HG03095 (cell line): Measurements from ENCODE around the gene KANSL3.
"Not testable (repeated sequence)": the region's sequence is repeated elsewhere in the genome, so short reads cannot be mapped to it uniquely, and the experiment has no call there.

Source experiments
- ATAC-seq: cut with Tn5 transposase; IDR thresholded peaks from one replicate; pipeline ENCODE4 v1.9.1; 2021; ENCODE audit warnings: moderate library complexity; ENCODE audit not compliant: unreplicated experiment

The KANSL3 gene

DNA sequence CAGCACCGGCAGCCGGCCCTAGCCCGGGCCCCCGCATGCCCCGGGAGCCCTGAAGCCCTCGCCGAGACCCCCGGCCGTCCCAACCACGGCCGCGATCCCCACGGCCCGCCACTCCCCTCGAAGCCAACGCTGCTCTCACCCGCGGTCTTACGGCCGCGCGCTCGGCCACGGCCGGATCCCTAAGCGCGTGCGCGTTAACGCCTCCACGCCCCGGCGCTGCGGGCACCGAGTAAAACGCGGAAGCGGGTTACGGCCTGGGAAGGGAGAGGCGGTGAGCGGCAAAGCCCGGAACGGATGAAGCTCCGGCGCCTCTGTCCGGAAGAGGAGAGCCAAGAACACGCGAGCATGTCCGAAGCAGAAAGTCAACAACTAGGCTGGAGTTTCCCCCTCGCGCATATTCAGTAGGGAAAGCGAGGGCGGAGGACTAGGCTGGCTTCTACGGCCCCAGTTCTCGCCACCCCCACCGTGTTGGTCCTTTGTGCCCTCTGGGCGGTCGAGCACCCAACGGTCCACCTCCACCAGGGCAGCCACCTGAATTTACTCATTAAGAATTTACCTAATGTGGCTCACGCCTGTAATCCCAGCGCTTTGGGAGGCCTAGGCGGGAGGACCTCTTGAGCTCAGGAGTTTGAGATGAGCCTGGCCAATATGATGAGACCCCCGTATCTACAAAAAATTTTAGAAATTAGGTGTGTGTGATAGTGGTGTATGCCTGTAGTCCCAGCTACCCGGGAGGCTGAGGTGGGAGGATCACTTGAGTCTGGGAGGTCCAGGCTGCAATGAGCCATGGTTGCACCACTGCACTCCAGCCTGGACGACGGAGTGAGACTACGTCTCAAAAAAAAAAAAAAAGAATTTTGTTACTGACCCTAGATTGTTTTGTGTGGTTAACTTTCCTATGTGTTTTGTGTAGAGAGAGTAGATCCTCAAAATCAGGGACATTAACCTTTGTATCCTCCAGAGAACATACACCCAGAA is at the start of gene KANSL3:
Gene KANSL3 (minus strand): TSS at position 169 of the 978 bp plus-strand sequence. CDS start 1,177 bp downstream, outside the sequence.
- peak; percentile 61 for ATAC-seq

DNA sequence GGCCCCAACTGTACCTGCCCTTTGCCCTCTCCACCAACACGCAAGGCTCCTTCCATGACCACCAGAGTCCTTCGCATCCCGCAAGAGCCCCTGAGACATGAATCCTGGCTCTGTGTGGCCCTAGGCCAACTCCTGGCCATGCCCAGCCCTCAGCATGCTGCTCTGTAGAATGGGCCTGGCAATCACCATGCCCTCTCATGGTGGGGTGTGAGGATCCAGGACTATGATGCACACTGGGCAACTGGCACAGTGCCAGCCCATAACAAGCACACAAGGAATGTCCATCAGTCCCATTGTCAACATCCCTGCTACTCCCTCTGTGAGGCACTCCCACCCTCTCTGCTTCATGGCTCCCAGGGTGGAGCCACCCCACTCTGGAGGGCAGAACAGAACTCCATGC is 49.2 kb upstream of the KANSL3 start:
- no peak for ATAC-seq

DNA sequence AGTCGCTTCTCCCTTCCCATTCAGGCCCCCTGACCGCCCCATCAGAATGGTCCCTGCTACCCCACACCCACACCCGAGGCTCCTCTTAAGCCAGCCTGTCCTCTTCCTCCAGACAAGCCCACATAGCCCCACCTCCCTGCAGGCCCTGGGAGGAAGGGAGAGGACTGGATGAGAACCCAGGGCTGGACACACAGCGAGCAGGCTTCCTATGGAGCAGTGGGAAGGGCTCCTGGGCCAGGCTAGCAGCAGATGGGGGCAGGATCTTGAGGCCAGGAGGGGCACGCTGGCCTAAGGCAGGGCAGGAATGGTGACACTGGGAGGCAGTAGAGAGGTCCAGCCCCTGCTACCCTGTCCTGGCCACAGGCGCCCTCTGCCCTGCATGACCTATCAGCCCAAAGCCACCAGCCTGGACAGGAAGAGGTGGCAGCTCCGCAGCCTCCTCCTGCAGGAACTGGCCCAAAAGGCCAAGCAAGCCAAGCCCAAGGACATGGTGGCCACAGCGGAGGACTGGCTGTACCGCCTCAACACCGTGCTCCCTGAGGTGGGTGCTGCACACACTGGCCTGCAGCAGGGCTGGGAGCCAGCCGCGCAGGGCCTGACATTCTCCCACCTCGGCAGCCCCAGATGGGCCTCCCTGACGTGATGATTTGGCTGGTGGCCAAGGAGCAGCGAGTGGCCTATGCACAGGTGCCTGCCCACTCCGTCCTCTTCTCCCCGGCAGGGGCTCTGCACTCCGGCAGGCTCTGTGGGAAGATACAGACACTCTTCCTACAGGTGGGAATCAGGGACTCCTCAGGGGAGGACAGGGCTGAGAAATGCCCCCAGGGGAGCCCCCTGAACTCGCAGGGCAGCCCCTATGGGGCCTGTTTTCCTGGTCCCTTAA is 47.7 kb upstream of the KANSL3 start:
- no peak for ATAC-seq

DNA sequence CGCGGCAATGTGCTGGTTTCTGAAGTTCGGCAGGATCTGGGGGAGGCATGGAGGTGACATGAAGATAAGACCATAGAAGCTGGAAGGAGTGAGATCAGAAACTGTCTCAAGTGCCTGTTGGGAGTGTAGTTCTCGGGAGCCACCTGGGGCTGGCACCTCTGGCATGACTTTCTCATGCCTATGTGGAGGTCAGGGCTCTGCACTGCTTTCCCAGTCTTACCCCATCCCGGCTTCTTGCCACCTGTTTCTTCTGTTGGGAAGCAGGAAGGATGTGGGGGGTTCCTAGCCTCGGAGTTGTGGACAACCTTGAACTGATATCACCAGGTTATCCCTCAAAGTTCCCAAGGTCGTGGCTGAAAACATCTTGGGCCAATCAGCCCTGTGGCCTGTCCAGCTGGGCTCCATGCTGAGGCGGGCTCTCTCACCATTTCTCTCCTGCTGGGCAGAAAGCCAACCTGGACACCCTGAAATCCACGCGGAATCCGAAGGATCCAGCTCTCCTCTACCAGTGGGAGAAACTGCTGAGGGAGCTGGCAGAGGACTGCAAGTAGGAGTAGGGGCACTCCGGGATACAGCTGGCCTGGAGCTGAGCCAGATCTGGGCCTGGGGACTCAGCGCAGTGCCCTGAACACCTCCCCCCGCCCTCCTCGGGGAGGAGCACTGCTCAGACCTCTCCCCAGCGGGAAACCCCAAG is 46.9 kb upstream of the KANSL3 start:
- ATAC-seq: no peak

DNA sequence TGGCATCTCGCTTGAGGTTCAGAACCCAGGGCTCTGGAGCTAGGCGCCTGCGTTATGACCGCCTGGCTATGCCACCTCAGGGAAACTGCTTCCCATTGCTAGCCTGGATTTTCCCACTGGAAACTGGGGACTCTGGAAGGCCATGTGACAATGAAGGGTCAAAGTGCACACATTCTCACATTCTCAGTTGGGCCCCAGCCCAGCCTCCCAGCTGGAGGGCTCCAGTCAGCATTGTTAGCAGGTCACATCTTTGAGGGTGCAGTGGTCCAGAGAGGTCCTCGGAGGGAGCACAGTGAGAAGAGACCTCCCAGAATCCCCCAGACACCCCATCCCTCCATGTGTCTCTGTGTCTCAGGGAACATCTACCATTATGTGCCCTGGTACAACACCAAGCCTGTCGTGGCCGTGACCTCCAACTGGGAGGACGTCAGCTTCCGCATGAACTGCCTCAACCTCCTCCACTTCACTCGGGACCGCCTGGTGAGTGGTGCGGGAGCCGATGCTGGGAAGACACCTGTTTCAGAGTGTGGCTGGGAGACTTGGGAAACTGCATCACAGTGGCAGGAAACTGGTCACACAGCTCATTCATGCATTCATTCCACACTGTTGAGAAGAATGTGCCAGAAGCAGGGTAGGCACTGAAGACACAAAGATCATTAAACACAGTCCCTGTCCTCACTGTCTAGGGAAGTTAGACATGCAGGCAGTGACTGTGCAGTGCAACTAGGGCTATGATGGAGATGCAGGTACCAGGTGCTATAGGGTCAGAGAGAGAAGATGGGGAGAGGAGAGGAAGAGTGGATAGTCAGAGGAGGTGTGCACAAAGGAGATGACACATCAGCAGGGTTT is 46.1 kb upstream of the KANSL3 start:
- ATAC-seq: no peak

DNA sequence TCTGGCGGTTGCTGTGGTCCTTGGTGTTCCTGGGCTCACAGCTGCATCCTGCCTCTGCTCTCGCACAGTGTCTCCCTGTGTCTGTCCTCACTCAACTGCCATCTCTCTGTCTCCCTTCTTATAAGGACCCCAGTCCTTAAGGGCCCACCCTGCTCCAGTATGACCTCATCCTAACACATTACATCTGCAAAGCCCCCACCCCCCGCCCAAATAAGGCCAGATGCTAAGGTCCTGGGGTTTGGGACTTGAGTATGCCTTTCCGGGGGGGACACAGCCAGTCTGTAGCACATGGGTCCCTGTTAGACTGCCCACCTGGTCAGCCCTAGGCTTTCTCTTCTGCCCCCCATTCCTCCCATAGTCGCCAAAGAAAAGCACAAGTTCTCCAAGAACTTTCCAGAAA is 45.2 kb upstream of the KANSL3 start:
- no peak for ATAC-seq

DNA sequence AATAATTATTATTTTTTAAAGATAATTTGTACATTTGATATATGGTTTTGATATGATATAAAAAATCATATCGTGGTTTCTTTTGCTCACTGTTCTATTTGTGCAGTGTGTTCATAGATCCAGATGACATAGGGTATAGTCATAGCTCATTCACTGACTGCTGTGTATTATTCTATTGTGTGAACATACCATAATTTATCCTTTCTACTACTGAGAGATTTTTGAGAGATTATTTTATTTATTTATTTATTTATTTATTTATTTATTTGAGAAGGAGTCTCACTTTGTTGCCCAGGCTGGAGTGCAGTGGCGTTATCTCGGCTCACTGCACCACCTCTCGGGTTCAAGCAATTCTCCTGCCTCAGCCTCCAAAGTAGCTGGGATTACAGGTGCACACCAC is 43.4 kb upstream of the KANSL3 start:
- ATAC-seq: no peak

DNA sequence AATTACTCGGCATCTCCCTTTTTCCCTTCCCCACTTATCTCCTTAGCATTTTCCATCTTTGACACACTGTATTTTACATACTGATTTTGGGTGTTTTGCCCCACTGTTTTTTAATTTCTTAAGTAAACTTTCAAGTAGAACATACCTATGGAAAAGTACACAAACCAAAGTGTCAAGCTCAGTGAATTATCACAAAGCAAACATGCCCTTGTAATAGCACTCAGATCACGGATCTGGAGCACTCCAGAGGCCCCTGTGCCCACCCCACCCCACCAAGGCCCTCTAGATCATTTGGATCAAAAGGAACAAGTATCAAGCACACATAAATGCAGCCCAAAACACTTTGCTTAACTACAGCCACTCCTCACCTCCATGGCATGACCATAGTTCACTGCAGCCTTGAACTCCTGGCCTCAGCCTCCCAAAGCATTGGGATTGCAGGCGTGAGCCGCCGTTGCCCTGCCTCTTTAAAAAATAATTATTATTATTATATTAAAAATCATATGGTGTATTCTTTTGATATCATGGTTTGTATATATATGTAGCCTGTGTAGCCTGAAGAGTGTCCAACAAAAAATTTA is 42.5 kb upstream of the KANSL3 start:
- no peak for ATAC-seq

DNA sequence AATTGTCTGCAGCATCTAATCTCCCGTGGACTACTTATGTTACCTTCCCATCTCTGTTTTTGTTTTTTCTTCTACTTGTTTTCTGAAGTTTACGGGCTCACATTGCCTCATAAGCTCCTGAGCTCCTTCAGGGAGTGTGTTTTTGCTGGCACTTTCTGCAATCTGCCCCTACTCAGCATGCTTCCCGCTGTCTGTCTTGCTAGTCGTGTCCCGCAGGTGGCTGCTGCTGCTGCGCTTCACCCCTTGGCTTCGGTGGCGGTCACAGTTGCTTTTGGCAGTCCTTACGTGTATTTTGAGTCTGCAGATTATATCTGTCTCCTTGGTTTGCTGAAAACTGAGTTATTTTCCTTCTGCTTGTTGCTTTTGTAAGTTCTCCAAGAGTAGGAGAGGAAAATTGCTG is 41.7 kb upstream of the KANSL3 start:
- no peak for ATAC-seq

DNA sequence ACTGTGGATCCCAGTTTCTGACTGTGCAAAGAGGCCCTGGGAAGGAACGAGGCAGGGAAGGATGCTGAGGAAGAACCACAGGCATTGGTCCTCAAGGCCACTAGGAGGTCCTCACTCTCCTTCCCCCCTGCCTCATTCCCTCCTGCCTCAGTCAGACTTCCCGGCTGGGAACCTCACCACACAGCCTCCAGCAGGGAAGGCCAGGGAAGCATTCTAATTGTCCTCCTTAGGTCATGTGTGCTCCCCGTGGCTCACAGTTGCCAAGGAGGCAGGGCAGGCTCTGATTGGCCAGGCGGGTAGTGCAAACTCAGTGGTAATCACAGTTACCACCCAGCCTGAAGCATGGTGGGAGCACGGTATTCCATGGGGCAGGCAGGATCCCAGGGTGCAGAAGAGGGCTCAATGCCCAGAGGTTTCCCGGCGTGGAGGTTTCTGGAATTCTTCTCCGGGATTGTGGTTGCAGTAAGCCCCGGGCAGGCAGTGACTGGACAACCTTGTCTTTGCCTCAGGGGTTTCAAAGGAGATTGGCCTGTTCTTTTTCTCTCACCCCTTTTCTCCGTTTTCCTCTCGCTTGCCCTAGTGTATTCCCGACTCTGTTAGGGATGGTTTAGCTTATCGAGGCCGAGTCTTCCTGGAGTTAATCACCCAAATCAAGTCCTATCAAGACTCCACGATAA is 31.6 kb upstream of the KANSL3 start:
- no peak for ATAC-seq

DNA sequence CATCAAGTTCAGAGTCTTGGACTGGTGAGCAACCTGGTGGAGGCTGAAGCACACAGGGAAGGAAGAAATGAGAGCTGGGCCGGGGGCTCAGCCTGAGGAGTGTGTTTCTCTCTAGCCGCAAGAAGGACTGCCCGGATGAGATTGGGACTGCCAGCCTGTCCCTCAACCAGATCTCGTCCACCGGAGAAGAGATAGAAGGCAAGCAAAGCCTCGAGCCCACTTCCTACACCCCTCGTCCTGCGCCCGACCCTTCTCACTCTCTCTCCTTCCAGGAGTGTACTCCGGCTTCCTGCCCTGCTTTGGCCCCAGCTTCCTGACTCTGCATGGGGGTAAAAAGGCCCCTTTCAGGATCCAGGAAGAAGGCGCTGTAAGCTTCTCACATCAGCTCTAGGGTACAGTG is 30.7 kb upstream of the KANSL3 start:
- ATAC-seq: no peak

DNA sequence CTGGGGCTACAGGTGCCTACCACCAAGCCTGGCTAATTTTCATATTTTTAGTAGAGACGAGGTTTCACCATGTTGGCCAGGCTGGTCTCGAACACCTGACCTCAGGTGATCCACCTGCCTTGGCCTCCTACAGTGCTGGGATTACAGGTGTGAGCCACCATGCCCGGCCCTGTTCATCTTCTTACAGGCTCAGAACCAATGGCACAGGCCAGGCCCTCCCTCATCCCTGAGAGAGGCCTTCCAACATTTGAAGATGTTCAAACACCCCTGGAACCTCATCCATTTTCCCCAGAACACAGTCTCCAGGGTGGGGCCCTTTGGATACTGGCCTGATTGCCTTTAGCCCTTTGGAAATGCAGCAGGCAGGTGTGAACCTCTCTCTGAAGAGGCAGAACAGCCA is 27.6 kb upstream of the KANSL3 start:
- ATAC-seq: not testable (repeated sequence)

DNA sequence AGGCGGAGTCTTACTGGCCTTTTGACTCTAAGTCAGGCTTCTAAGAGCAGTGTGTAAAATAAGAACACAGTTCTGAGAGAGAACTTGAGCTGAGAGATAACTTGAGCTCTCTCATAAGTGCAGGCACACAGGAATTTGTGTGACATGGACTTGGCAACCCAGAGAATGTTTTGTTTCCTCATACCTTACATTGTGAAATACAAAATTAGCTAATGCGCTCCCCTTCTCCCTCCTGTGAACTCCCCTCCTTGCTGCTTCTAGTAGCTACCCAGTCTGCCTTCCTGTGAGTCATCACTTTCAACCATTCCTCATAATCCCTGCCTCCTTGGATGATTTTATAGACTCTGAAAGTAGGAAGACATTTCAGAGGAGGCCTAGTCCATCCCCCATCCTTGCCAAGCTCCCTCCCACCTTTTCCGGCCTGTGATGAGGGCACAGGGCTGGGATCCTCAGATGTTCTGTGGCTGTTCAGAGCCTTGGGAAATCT is 27.0 kb upstream of the KANSL3 start:
- no peak for ATAC-seq

DNA sequence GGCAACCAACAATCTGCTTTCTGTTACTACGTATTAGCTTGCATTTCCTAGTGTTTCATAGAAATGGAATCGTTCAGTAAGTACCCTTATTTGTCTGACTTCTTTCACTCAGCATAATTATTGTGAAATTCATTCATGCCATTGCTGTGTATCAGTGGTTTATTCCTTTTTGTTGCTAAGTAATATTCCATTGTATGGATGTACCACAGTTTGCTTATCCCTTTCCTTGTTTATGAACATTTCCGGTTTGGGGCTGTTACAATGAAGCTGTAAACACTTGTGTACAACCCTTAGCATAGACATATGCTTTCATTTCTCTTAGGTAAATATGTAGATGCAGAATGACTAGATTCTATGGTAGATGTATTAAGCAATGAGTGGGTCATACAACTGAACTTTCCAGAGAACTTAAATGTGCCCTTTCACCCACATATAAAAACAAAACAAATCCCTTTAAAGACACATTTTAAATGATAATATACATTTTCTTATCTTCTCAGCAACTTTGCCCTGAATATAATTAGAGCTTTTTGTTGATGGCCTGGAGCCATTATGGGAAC is 26.3 kb upstream of the KANSL3 start:
- no peak for ATAC-seq

DNA sequence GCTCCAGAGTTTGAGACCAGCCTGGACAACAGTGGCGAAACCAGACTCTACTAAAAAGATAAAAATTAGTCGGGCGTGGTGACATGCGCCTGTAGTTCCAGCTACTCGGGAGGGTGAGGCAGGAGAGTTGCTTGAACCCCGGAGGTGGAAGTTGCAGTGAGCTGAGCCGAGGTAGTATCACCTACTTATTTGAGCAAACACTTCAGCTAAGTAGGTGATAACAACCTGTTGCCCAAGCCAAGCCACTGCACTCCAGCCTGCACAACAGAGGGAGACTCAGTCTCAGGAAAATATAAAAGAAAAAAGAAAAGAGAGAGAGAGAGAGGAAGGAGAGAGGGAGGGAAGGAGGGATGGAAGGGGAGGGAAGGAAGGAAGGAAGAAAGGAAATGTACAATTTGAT is 25.7 kb upstream of the KANSL3 start:
- no peak for ATAC-seq

DNA sequence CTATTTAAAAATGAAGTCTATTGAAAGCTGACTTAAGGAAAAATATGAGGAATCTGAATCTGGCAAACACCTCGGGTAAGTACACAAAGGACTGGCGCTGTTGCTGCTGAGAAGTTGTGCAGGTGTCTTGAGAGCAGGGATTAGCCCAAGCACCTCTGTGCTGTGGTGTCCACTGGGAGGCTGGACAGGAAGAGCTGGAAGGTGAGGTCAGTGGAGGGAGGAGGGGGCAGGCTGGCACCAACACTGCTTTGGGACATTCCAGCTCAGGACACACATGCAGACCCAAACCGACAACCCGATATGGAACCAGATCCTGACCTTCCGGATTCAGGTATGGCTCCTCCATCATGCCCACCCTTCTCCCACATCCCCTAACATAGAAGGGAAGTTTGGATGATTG is 25.1 kb upstream of the KANSL3 start:
- no peak for ATAC-seq

DNA sequence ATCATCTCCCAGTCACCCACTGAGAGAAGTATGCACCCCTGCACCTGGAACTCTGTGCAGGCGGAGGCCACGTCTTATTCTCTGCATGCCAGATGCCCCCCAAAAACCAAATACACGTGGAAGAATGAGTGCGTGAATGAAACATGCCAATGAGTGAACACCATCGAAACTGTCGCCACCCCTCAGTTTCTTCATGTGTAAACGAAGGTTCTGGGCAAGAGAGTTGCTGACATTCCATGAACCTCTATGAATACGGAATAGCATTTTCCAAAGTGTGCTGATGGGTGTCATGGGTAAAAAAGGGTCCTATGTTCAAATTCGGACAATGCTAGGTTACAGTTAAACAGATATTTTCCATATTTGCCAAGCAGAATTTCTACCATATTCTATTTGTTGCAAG is 24.2 kb upstream of the KANSL3 start:
- no peak for ATAC-seq

DNA sequence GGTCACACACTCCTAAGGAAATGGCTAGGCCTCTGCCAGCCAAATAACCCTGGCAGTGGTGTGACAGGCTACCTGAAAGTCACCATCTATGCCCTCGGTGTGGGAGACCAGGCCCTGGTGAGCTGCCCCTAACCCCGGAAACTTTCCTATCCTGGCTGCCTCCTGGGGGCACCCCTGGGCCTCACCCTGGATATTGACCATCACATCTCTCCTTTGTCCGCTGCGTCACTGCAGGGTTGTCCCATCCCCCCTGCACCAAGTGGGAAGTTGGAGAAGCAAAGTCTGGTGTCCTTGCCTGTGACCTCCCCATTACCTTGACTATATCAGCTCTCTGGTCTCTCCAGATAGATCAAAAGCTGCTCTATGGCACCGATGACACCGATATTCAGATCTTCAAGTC is 23.2 kb upstream of the KANSL3 start:
- no peak for ATAC-seq

DNA sequence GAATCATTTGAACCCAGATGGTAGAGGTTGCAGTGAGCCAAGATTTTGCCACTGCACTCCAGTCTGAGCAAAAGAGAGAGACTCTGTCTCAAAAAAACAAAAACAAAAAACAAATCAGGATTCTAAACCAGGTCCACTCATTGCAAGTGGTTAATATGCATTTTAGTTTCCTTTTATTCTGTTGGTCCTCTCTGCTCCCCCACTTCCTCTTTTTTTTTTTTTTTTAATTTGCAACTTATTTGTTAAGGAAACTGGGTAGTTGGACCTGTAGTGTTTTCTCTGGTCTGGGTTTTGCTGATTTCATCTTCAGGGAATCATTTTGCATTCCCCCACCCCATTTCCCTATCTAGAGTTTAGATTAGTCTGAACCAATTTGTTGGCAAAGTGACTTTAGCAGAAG is 18.4 kb upstream of the KANSL3 start:
- ATAC-seq: no peak
